ACHN (cell line): Measurements from ENCODE around the gene ACOT11.

Experiments
- DNase-seq: peaks from one replicate; pipeline ENCODE4 v3.0.0-alpha.2; 2015
- in situ Hi-C: cut with HindIII; loops from 2 replicates; pipeline ENCODE4 v1.10.0; 2017; ENCODE audit warnings: low sequenced_read_pairs, low pct_ligation_motif_present, low pct_unique_long_range_greater_than_20kb

The ACOT11 gene

DNA sequence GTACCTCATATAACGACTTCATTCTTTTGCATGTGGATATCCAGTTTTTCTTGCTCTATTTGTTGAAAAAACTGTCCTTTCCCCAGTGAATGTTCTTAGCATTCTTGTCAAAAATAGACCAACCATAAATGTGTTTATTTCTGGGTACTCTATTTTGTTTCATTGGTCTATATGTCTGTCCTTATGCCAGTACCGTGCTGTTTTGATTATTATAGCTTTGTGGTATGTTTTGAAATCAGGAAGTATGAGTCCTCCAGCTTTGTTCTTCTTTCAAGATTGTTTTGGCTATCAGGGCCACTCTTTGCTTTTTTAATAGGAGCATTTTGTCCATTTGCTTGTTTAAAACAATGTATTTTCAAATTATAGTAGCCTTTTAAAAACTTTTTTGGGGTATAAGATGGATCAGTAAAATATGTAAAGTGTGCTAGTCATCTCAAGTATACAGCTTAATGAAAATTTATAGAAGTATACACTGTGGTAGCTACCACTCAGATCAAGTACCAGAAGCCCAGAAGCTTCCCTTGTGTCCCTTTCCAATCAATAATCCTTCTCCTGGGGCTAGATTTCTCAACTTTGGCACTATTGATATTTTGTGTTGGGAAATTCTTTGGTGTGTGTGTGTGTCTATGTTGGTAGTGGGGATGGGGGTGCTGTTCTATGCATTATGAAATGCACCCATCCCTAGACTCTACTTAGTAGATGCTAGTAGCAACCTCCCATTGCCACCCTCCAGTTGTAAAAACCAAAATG lies 110.3 kb downstream of the ACOT11 start:
- in situ Hi-C loops: no loop called here
- DNase-seq: no peak
